ENCODE results near the gene MFSD6.

DNA sequence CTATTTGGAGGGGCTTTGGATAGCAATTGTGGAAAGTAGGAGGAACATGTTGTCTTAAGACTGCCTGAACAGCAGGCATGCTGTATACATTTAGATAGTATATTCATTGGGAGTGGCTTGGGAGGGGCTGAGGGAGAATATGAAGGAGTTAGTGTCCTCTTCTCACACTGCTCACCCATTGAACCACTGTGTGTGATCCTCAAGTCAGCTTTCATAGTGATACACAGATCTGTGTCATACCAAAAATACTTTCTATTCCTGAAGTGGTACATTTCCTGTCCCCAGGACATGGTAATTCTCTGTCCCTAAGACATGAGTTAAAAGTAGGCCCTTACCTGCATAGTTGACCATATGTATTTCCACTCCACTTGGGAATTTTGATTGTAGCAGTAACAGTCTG lies 116.8 kb downstream of the MFSD6 start:
- TF ChIP-seq, protein P1, sequence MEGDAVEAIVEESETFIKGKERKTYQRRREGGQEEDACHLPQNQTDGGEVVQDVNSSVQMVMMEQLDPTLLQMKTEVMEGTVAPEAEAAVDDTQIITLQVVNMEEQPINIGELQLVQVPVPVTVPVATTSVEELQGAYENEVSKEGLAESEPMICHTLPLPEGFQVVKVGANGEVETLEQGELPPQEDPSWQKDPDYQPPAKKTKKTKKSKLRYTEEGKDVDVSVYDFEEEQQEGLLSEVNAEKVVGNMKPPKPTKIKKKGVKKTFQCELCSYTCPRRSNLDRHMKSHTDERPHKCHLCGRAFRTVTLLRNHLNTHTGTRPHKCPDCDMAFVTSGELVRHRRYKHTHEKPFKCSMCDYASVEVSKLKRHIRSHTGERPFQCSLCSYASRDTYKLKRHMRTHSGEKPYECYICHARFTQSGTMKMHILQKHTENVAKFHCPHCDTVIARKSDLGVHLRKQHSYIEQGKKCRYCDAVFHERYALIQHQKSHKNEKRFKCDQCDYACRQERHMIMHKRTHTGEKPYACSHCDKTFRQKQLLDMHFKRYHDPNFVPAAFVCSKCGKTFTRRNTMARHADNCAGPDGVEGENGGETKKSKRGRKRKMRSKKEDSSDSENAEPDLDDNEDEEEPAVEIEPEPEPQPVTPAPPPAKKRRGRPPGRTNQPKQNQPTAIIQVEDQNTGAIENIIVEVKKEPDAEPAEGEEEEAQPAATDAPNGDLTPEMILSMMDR (IDR thresholded peaks at IDR 0.05) = no peak
- no peak for TF ChIP-seq EP300 (IDR thresholded peaks at IDR 0.05)
